Skeletal muscle tissue (tissue), 4 donors: Measurements from ENCODE around the gene CPE. TPM values are rescaled to one million over a fixed set of nuclear protein-coding genes. Genes with fewer than 3 reads are reported as not detected.

Source experiments
- H3K27ac ChIP-seq: one replicate; pipeline ENCODE4 v1.7.0; 2013; ENCODE audit warnings: mild to moderate bottlenecking, low read depth, low read length, inconsistent platforms
- H3K27me3 ChIP-seq, 3 donors: one replicate each; pipeline ENCODE4 v1.7.0; 2013; ENCODE audit warnings: low read length in 3 of 3; ENCODE audit not compliant: control insufficient read depth in 3 of 3, insufficient read depth in 3 of 3
- H3K36me3 ChIP-seq, 3 donors: one replicate each; pipeline ENCODE4 v1.7.0; 2013; ENCODE audit warnings: low read length in 3 of 3; ENCODE audit not compliant: control insufficient read depth in 3 of 3, insufficient read depth in 3 of 3
- H3K4me1 ChIP-seq, 3 donors: one replicate each; pipeline ENCODE4 v1.7.0; 2013; ENCODE audit warnings: low read length in 3 of 3, mild to moderate bottlenecking in 3 of 3; ENCODE audit not compliant: control insufficient read depth in 3 of 3, insufficient read depth in 3 of 3
- H3K4me3 ChIP-seq, 3 donors: one replicate each; pipeline ENCODE4 v1.7.0; 2013; ENCODE audit warnings: low read length in 3 of 3
- H3K9ac ChIP-seq, 3 donors: one replicate each; pipeline ENCODE4 v1.7.0; 2013; ENCODE audit warnings: low read length in 3 of 3, mild to moderate bottlenecking in 3 of 3, moderate library complexity in 2 of 3, low read depth in 1 of 3
- H3K9me3 ChIP-seq, 3 donors: one replicate each; pipeline ENCODE4 v1.7.0; 2013; ENCODE audit warnings: low read length in 3 of 3; ENCODE audit not compliant: control insufficient read depth in 3 of 3
- total RNA-seq: library from RNA; depleted of rRNA; stranded (reverse); fragments of >200 nt; gene quantifications from one replicate; pipeline ENCODE4 v1.2.3, GENCODE V29; 2014
- donor health status: Osteomylitis.

Gene CPE
- total RNA-seq, 1 donor from 2014 or later = 89.8 TPM

- Histone ChIP-seq H3K9ac (no peak overlapping the region), H3K36me3 (no peaks in the 10 kb centered on the region), H3K4me3 (no peak overlapping the region), H3K27me3 (peaks cover 0 to 2% (median 0%) of the 10 kb centered on the region in 3 donors), H3K27ac (no peak overlapping the region), H3K4me1 (peaks cover 0 to 2% (median 0%) of the 10 kb centered on the region in 3 donors), H3K9me3 (no peaks in the 10 kb centered on the region)
These were observed 17.0 kb upstream of the CPE start for GRCh38 chr4:165361810-165362209.

DNA sequence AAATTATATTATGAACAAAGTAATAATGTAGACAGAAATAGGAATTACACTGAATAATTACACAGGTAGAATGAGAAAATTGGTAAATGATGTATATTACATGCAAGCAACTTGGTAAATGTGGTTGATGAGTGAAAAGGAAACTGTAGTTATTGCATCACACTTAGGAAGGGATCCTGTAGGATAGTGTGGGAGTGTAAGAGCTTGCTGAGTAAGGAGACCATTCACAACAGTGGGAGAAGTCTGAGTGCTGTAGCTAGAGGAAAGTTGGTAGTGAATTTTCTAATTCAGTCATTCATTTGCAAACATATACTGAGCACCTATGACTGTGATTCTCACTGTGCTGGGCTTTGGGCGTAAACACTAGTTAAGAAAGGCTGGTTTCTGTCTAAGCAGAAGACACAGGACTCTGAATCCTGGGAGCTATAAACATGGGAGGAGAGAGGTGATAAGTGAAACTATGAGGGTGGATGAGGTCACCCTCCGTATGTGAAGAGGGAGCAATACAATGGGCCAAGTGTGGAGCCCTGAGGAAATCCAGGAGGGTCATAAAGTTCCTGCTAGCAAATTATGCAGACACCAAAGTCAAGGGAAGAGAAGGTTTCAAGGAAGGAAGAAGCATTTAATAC, 14.2 kb upstream of the CPE start:
- peaks cover 0 to 2% (median 0%) of the 10 kb centered on the region in 3 donors for H3K4me1 ChIP-seq
- H3K36me3 ChIP-seq = no peaks in the 10 kb centered on the region
- no peak overlapping the region for H3K9ac ChIP-seq
- H3K4me3 ChIP-seq = no peak overlapping the region
- H3K9me3 ChIP-seq = no peaks in the 10 kb centered on the region
- peaks cover 0 to 2% (median 0%) of the 10 kb centered on the region in 3 donors for H3K27me3 ChIP-seq
- H3K27ac ChIP-seq = no peak overlapping the region

DNA sequence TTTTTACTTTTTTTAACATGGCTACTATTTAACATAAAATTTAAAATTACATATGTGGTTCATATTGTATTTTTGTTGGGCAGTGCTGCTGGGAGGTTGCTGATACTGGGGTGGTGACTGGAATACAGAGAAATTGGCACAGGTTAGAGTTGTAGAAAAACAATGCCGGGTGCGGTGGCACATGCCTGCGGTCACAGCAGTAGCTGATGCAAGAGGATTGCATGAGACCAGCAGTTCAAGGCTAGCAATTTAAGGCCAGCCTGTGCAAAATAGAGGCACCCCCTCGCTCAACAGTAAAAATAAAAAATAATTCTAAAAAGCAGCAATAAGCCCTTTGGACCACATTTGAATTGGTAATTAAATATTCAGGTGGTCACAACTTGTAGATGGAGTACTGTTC, 11.8 kb upstream of the CPE start:
- no peaks in the 10 kb centered on the region for H3K27me3 ChIP-seq
- H3K4me3 ChIP-seq = no peak overlapping the region
- H3K27ac ChIP-seq = no peak overlapping the region
- no peak overlapping the region for H3K9ac ChIP-seq
- no peaks in the 10 kb centered on the region for H3K9me3 ChIP-seq
- no peaks in the 10 kb centered on the region for H3K4me1 ChIP-seq
- no peaks in the 10 kb centered on the region for H3K36me3 ChIP-seq

GRCh38 chr4:165368114-165368513, 10.7 kb upstream of the CPE start:
- Histone ChIP-seq H3K4me1 (no peaks in the 10 kb centered on the region), H3K36me3 (no peaks in the 10 kb centered on the region), H3K27me3 (no peaks in the 10 kb centered on the region), H3K9ac (no peak overlapping the region), H3K4me3 (no peak overlapping the region), H3K27ac (no peak overlapping the region), H3K9me3 (no peaks in the 10 kb centered on the region)

DNA sequence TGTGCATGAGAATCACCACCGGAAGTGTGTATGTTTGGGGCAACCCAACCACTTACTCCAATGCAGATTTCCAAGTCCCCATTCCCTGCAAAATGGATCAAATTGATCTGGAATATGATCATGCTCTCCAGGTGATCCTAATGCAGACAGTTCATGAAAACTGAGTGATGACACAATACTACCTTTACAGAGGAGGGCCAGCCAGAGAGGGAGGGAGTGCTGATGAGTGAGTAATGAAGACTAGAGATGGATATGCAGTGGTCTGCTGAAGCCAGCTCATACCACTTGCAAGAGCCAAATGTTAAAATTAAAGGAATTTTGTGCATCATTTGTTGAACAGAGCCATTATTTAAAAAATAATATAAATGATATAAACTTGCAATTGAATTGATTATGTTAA, 10.2 kb upstream of the CPE start:
- Histone ChIP-seq H3K4me3 (no peak overlapping the region), H3K27ac (no peak overlapping the region), H3K9me3 (no peaks in the 10 kb centered on the region), H3K36me3 (no peaks in the 10 kb centered on the region), H3K4me1 (no peaks in the 10 kb centered on the region), H3K27me3 (no peaks in the 10 kb centered on the region), H3K9ac (no peak overlapping the region)

GRCh38 chr4:165369522-165369921, 9.3 kb upstream of the CPE start:
- no peaks in the 10 kb centered on the region for H3K4me1 ChIP-seq
- H3K9me3 ChIP-seq = peaks cover 0 to under 1% (median 0%) of the 10 kb centered on the region in 3 donors
- H3K9ac ChIP-seq = no peak overlapping the region
- no peak overlapping the region for H3K4me3 ChIP-seq
- no peak overlapping the region for H3K27ac ChIP-seq
- no peaks in the 10 kb centered on the region for H3K27me3 ChIP-seq
- H3K36me3 ChIP-seq = no peaks in the 10 kb centered on the region

- H3K4me3 ChIP-seq = no peak overlapping the region
- no peak overlapping the region for H3K9ac ChIP-seq
- no peaks in the 10 kb centered on the region for H3K4me1 ChIP-seq
These were observed 8.3 kb upstream of the CPE start for GRCh38 chr4:165370530-165370929.

GRCh38 chr4:165375465-165375864, 3.3 kb upstream of the CPE start:
- Histone ChIP-seq H3K9ac (no peak overlapping the region), H3K4me3 (no peak overlapping the region), H3K36me3 (no peaks in the 10 kb centered on the region), H3K27me3 (peaks cover 0 to 4% (median 0%) of the 10 kb centered on the region in 3 donors), H3K4me1 (peaks cover 0 to 6% (median 0%) of the 10 kb centered on the region in 3 donors), H3K9me3 (peaks cover 0 to 5% (median 0%) of the 10 kb centered on the region in 3 donors), H3K27ac (no peak overlapping the region)

More at GRCh38 chr4:165370530-165370929, 8.3 kb upstream of the CPE start:
- H3K27ac ChIP-seq = no peak overlapping the region
- no peaks in the 10 kb centered on the region for H3K27me3 ChIP-seq
- no peaks in the 10 kb centered on the region for H3K36me3 ChIP-seq
- peaks cover 0 to 5% (median 0%) of the 10 kb centered on the region in 3 donors for H3K9me3 ChIP-seq

- Histone ChIP-seq H3K27me3 (peaks cover 0 to 4% (median 0%) of the 10 kb centered on the region in 3 donors), H3K4me3 (peak overlapping the region; percentile 74 to 75 (median 74)), H3K9ac (peak overlapping the region in 2 of 3 donors; percentile 52 to 70), H3K36me3 (no peaks in the 10 kb centered on the region), H3K27ac (peak overlapping the region; percentile 68), H3K9me3 (peaks cover 0 to 5% (median 0%) of the 10 kb centered on the region in 3 donors), H3K4me1 (peaks cover 0 to 6% (median 0%) of the 10 kb centered on the region in 3 donors)
These were observed 437 bp upstream of the CPE start for GRCh38 chr4:165378398-165378744.

- H3K9me3 ChIP-seq = peaks cover 0 to 3% (median 0%) of the 10 kb centered on the region in 3 donors
- H3K4me3 ChIP-seq = peak overlapping the region in 2 of 3 donors; percentile 55 to 74
- peak overlapping the region in 1 of 3 donors; percentile 46 for H3K9ac ChIP-seq
- peaks cover 0 to 6% (median 0%) of the 10 kb centered on the region in 3 donors for H3K4me1 ChIP-seq
- peaks cover 0 to 4% (median 0%) of the 10 kb centered on the region in 3 donors for H3K27me3 ChIP-seq
- no peaks in the 10 kb centered on the region for H3K36me3 ChIP-seq
- H3K27ac ChIP-seq = peak overlapping the region; percentile 13
These were observed 863 bp downstream of the CPE start for GRCh38 chr4:165379678-165380064.
